SK-N-SH treated with all-trans-retinoic acid at 6 μM for 48 hours (cell line): Measurements from ENCODE around the gene PXDC1.

Experiments
- ATAC-seq: fragments of 200-7000 bp; cut with Tn5 transposase; 3 replicates; pipeline ENCODE4 v1.9.1; 2020; ENCODE audit warnings: mild to moderate bottlenecking, moderate library complexity
- ARNTL ChIP-seq: fragments of 450-650 bp; formaldehyde crosslinking; IDR thresholded peaks from 2 replicates; pipeline ENCODE4 v1.5.0; 2020; ENCODE audit warnings: low read depth, mild to moderate bottlenecking, moderate library complexity, borderline replicate concordance
- CREB5 ChIP-seq: fragments of 250-450 bp; sonication (Bioruptor Pico); IDR thresholded peaks from 2 replicates; pipeline ENCODE4 v1.5.1; 2020; ENCODE audit warnings: low read depth, mild to moderate bottlenecking, moderate library complexity
- CSDC2 ChIP-seq: fragments of 250-450 bp; sonication (Bioruptor Pico); IDR thresholded peaks from 2 replicates; pipeline ENCODE4 v1.5.0; 2020; ENCODE audit warnings: mild to moderate bottlenecking, moderate library complexity
- CSRNP3 ChIP-seq: fragments of 250-450 bp; sonication (Bioruptor Pico); IDR thresholded peaks from 2 replicates; pipeline ENCODE4 v1.5.1; 2021; ENCODE audit warnings: mild to moderate bottlenecking, moderate library complexity
- ESRRG ChIP-seq: fragments of 250-450 bp; sonication (Bioruptor Pico); IDR thresholded peaks from 2 replicates; pipeline ENCODE4 v1.6.1; 2021; ENCODE audit warnings: mild to moderate bottlenecking
- GLIS3 ChIP-seq: fragments of 250-450 bp; sonication (Bioruptor Pico); IDR thresholded peaks from 2 replicates; pipeline ENCODE4 v1.5.0; 2020; ENCODE audit warnings: mild to moderate bottlenecking, moderate library complexity
- OSR1 ChIP-seq: fragments of 250-450 bp; sonication (Bioruptor Pico); IDR thresholded peaks from 2 replicates; pipeline ENCODE4 v1.8.0; 2022; ENCODE audit warnings: moderate library complexity, mild to moderate bottlenecking, inconsistent platforms
- POU6F1 ChIP-seq: fragments of 250-450 bp; sonication (Bioruptor Pico); IDR thresholded peaks from 2 replicates; pipeline ENCODE4 v1.8.0; 2021; ENCODE audit warnings: low read depth, mild to moderate bottlenecking, moderate library complexity, borderline replicate concordance
- PPARA ChIP-seq: fragments of 250-450 bp; sonication (Bioruptor Pico); IDR thresholded peaks from 2 replicates; pipeline ENCODE4 v1.5.0; 2020; ENCODE audit warnings: mild to moderate bottlenecking, borderline replicate concordance
- SNAI2 ChIP-seq: fragments of 250-450 bp; sonication (Bioruptor Pico); IDR thresholded peaks from 2 replicates; pipeline ENCODE4 v1.5.0; 2020; ENCODE audit warnings: mild to moderate bottlenecking, moderate library complexity
- TCF4 ChIP-seq: fragments of 250-450 bp; sonication (Bioruptor Pico); IDR thresholded peaks from 2 replicates; pipeline ENCODE4 v1.8.0; 2021; ENCODE audit warnings: mild to moderate bottlenecking, moderate library complexity, borderline replicate concordance
- TOX ChIP-seq: fragments of 250-450 bp; sonication (Bioruptor Pico); IDR thresholded peaks from 2 replicates; pipeline ENCODE4 v1.8.0; 2021; ENCODE audit warnings: mild to moderate bottlenecking, moderate library complexity, borderline replicate concordance
- TSHZ2 ChIP-seq: fragments of 250-450 bp; sonication (Bioruptor Pico); IDR thresholded peaks from 2 replicates; pipeline ENCODE4 v1.5.0; 2020; ENCODE audit warnings: mild to moderate bottlenecking, moderate library complexity
- ZC3H10 ChIP-seq: fragments of 250-450 bp; sonication (Bioruptor Pico); IDR thresholded peaks from 2 replicates; pipeline ENCODE4 v1.5.1; 2021; ENCODE audit warnings: mild to moderate bottlenecking, moderate library complexity
- ZFP3 ChIP-seq: fragments of 250-450 bp; sonication (Bioruptor Pico); IDR thresholded peaks from 2 replicates; pipeline ENCODE4 v1.5.0; 2020; ENCODE audit warnings: mild to moderate bottlenecking, moderate library complexity
- ZNF565 ChIP-seq: fragments of 450-650 bp; formaldehyde crosslinking; conservative IDR thresholded peaks from 2 replicates; pipeline ENCODE4 v1.5.0; 2020; ENCODE audit warnings: low read depth, mild to moderate bottlenecking, moderate library complexity
- ZNF70 ChIP-seq: fragments of 450-650 bp; formaldehyde crosslinking; IDR thresholded peaks from 2 replicates; pipeline ENCODE4 v1.5.0; 2020; ENCODE audit warnings: mild to moderate bottlenecking, moderate library complexity
- ZNF8 ChIP-seq: fragments of 450-650 bp; formaldehyde crosslinking; IDR thresholded peaks from 2 replicates; pipeline ENCODE4 v1.5.0; 2020; ENCODE audit warnings: mild to moderate bottlenecking, moderate library complexity

The PXDC1 gene

GRCh38 chr6:3739311-3739897 is 12.1 kb downstream of the PXDC1 start:
- no peak for TF ChIP-seq POU6F1 (CRISPR knock-in tag)
- no peak for TF ChIP-seq PPARA (CRISPR knock-in tag)
- no peak for TF ChIP-seq TSHZ2 (CRISPR knock-in tag)
- no peak for TF ChIP-seq ZFP3 (CRISPR knock-in tag)
- TF ChIP-seq ZC3H10 (CRISPR knock-in tag): no peak
- ATAC-seq: no peak

- no peak for TF ChIP-seq TOX
- no peak for TF ChIP-seq CSRNP3
- no peak for TF ChIP-seq TCF4 (CRISPR knock-in tag)
- TF ChIP-seq GLIS3 (CRISPR knock-in tag): no peak
- TF ChIP-seq ZFP3 (CRISPR knock-in tag): no peak
- no peak for TF ChIP-seq ARNTL (CRISPR knock-in tag)
- TF ChIP-seq ZNF565 (CRISPR knock-in tag): no peak
- no peak for TF ChIP-seq CREB5 (CRISPR knock-in tag)
- no peak for TF ChIP-seq ZC3H10 (CRISPR knock-in tag)
- TF ChIP-seq CSDC2 (CRISPR knock-in tag): no peak
- TF ChIP-seq ZNF8: no peak
- ATAC-seq: no peak
These were observed 13.0 kb downstream of the PXDC1 start for GRCh38 chr6:3738381-3739131.

- TF ChIP-seq GLIS3 (CRISPR knock-in tag) (no peak), ARNTL (CRISPR knock-in tag) (no peak), ZNF70 (no peak), ESRRG (CRISPR knock-in tag) (no peak), PPARA (CRISPR knock-in tag) (no peak), OSR1 (CRISPR knock-in tag) (no peak), SNAI2 (CRISPR knock-in tag) (no peak), ZNF8 (no peak), CSDC2 (CRISPR knock-in tag) (no peak), ZC3H10 (CRISPR knock-in tag) (no peak), TOX (no peak), CSRNP3 (no peak)
- ATAC-seq: no peak
These were observed 13.7 kb downstream of the PXDC1 start for GRCh38 chr6:3737831-3738210.
